ENCODE data around the gene PIWIL1.

DNA sequence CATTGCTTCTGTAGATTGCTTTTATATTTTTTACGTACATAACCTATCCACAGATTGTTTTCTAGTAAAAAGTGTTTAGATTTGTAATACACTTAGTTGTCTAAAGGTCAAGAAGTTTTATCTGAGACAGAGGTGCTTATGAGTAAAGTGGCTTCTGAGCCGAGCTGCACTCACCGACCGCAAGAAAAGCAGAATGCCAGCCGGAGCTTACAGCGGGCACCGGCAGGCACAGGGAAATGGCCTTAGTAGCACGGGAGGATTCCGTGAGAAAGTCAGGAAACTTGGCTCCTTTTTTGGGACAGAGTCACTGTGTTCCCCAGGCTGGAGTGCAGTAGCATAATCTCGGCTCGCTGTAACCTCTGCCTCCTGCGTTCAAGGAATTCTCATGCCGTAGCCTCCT is 29.8 kb downstream of the PIWIL1 start:
- TF ChIP-seq POLR2A (IDR thresholded peaks at IDR 0.05), result no peak
- TF ChIP-seq, protein P1, sequence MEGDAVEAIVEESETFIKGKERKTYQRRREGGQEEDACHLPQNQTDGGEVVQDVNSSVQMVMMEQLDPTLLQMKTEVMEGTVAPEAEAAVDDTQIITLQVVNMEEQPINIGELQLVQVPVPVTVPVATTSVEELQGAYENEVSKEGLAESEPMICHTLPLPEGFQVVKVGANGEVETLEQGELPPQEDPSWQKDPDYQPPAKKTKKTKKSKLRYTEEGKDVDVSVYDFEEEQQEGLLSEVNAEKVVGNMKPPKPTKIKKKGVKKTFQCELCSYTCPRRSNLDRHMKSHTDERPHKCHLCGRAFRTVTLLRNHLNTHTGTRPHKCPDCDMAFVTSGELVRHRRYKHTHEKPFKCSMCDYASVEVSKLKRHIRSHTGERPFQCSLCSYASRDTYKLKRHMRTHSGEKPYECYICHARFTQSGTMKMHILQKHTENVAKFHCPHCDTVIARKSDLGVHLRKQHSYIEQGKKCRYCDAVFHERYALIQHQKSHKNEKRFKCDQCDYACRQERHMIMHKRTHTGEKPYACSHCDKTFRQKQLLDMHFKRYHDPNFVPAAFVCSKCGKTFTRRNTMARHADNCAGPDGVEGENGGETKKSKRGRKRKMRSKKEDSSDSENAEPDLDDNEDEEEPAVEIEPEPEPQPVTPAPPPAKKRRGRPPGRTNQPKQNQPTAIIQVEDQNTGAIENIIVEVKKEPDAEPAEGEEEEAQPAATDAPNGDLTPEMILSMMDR (IDR thresholded peaks at IDR 0.05), result no peak
